H1 (cell line): ENCODE results near the gene PAFAH1B1. TPM values are rescaled to one million over a fixed set of nuclear protein-coding genes. Genes with fewer than 3 reads are reported as not detected.

Experiments
- CTCF ChIA-PET: fragments of 300-600 bp; sonication (Branson Sonifier 250); formaldehyde crosslinking; loops from one replicate; lab custom pipeline; 2021; ENCODE audit not compliant: partially characterized antibody; lab: Charles Lee
- POLR2A ChIA-PET: fragments of 300-600 bp; sonication (Branson Sonifier 250); formaldehyde crosslinking; loops from one replicate; lab custom pipeline; 2021; ENCODE audit warnings: inconsistent platforms; ENCODE audit not compliant: partially characterized antibody; lab: Charles Lee
- DNase-seq, 2 experiments: peaks; one replicate each; pipeline versions ENCODE4 v3.0.0 to v3.0.0-alpha.2; 2010 to 2022; ENCODE audit warnings: low spot score in 2 of 2, low read depth in 1 of 2, mixed read lengths in 1 of 2
- FAIRE-seq: peaks from 2 replicates; lab custom pipeline; 2011; peaks lifted over from hg19 to GRCh38; lab: Jason Lieb, UNC
- H2AFZ ChIP-seq: 2 replicates; pipeline ENCODE4 v1.8.1; 2012; ENCODE audit warnings: low read length, inconsistent platforms
- H2AK5ac ChIP-seq: 2 replicates; pipeline ENCODE4 v1.6.1; 2013; ENCODE audit warnings: low read depth, low read length
- H2BK120ac ChIP-seq: replicated peaks from 2 replicates; pipeline ENCODE3; 2013; ENCODE audit warnings: low read depth, low read length, inconsistent platforms
- H2BK12ac ChIP-seq: 2 replicates; pipeline ENCODE4 v1.6.1; 2013; ENCODE audit warnings: low read depth, low read length
- H2BK15ac ChIP-seq: 2 replicates; pipeline ENCODE4 v1.6.1; 2013; ENCODE audit warnings: low read length
- H2BK20ac ChIP-seq: 2 replicates; pipeline ENCODE4 v1.6.1; 2013; ENCODE audit warnings: low read length
- H2BK5ac ChIP-seq: 2 replicates; pipeline ENCODE4 v1.6.1; 2013; ENCODE audit warnings: low read depth, low read length
- H3K14ac ChIP-seq: 2 replicates; pipeline ENCODE4 v1.6.1; 2013; ENCODE audit warnings: inconsistent platforms; ENCODE audit not compliant: insufficient read length
- H3K18ac ChIP-seq: 2 replicates; pipeline ENCODE4 v1.6.1; 2013; ENCODE audit warnings: low read length; ENCODE audit errors: extremely low read depth
- H3K23ac ChIP-seq: 2 replicates; pipeline ENCODE4 v1.6.1; 2013; ENCODE audit warnings: inconsistent platforms; ENCODE audit not compliant: insufficient read length
- H3K23me2 ChIP-seq: 2 replicates; pipeline ENCODE4 v1.6.1; 2013; ENCODE audit warnings: low read depth, low read length
- H3K27ac ChIP-seq: 2 replicates; pipeline ENCODE4 v1.6.1; 2011; ENCODE audit warnings: low read depth, low read length, inconsistent platforms
- H3K27me3 ChIP-seq, 4 experiments: replicated peaks in 1 of 4; 1 replicate in 1 of 4; 2 replicates in 3 of 4; pipeline versions ENCODE4 v1.6.1 to v1.8.1; 2011 to 2013; ENCODE audit warnings: low read length in 3 of 4, mild to moderate bottlenecking in 3 of 4, inconsistent platforms in 2 of 4, mixed read lengths in 2 of 4, moderate library complexity in 1 of 4; ENCODE audit not compliant: control insufficient read depth in 3 of 4, insufficient read depth in 3 of 4; ENCODE audit errors: extremely low read depth in 1 of 4
- H3K36me3 ChIP-seq, 4 experiments: 2 replicates each; pipeline versions ENCODE4 v1.6.1 to v1.8.1; 2011 to 2013; ENCODE audit warnings: mild to moderate bottlenecking in 4 of 4, low read length in 3 of 4, moderate library complexity in 2 of 4, control low read depth in 1 of 4, inconsistent platforms in 1 of 4; ENCODE audit not compliant: insufficient read depth in 4 of 4, control insufficient read depth in 2 of 4
- H3K4ac ChIP-seq: replicated peaks from 2 replicates; pipeline ENCODE3; 2013; ENCODE audit warnings: low read length, low read depth, mixed read lengths, inconsistent platforms; ENCODE audit not compliant: insufficient read length
- H3K4me1 ChIP-seq, 4 experiments: replicated peaks in 1 of 4; 1 replicate in 1 of 4; 2 replicates in 3 of 4; pipeline versions ENCODE4 v1.6.1 to v1.8.1; 2011 to 2013; ENCODE audit warnings: low read length in 3 of 4, inconsistent platforms in 2 of 4, mixed read lengths in 1 of 4; ENCODE audit not compliant: insufficient read depth in 4 of 4, control insufficient read depth in 3 of 4
- H3K4me2 ChIP-seq, 2 experiments: 2 replicates each; pipeline versions ENCODE4 v1.6.1 to v1.8.1; 2011 to 2013; ENCODE audit warnings: low read depth in 2 of 2, low read length in 2 of 2, control low read depth in 1 of 2, inconsistent platforms in 1 of 2, mild to moderate bottlenecking in 1 of 2; ENCODE audit not compliant: insufficient read depth in 1 of 2
- H3K4me3 ChIP-seq, 4 experiments: fragments of 200-600, 300-600 bp in 1 of 4; sonication (generic), shearing (Covaris generic), sonication (Bioruptor Twin) in 1 of 4; 2 replicates each; pipeline versions ENCODE4 v1.5.1 to v1.8.1; 2011 to 2016; ENCODE audit warnings: low read length in 4 of 4, low read depth in 3 of 4, control low read depth in 2 of 4, inconsistent platforms in 2 of 4, mild to moderate bottlenecking in 2 of 4, mixed read lengths in 1 of 4, moderate library complexity in 1 of 4; ENCODE audit not compliant: insufficient read depth in 2 of 4; ENCODE audit errors: extremely low read depth in 1 of 4
- H3K56ac ChIP-seq: replicated peaks from 2 replicates; pipeline ENCODE3; 2013; ENCODE audit warnings: low read depth, mild to moderate bottlenecking, mixed read lengths, low read length, inconsistent platforms; ENCODE audit not compliant: insufficient read length
- H3K79me1 ChIP-seq: 2 replicates; pipeline ENCODE4 v1.6.1; 2013; ENCODE audit warnings: low read depth, low read length, control low read depth
- H3K79me2 ChIP-seq, 2 experiments: 2 replicates each; pipeline versions ENCODE4 v1.6.1 to v1.8.1; 2012 to 2013; ENCODE audit warnings: low read length in 2 of 2, mild to moderate bottlenecking in 2 of 2, inconsistent platforms in 1 of 2; ENCODE audit not compliant: insufficient read depth in 2 of 2, control insufficient read depth in 1 of 2
- H3K9ac ChIP-seq, 4 experiments: replicated peaks in 1 of 4; 1 replicate in 1 of 4; 2 replicates in 3 of 4; pipeline versions ENCODE4 v1.6.1 to v1.8.1; 2011 to 2013; ENCODE audit warnings: low read depth in 3 of 4, low read length in 3 of 4, control low read depth in 2 of 4, mild to moderate bottlenecking in 2 of 4, moderate library complexity in 2 of 4, inconsistent platforms in 1 of 4; ENCODE audit errors: extremely low read depth in 1 of 4
- H3K9me3 ChIP-seq, 2 experiments: 2 replicates each; pipeline versions ENCODE4 v1.6.1 to v1.8.1; 2012 to 2013; ENCODE audit warnings: mild to moderate bottlenecking in 2 of 2, moderate library complexity in 2 of 2, control low read depth in 1 of 2, inconsistent platforms in 1 of 2, low read depth in 1 of 2, low read length in 1 of 2, mixed read lengths in 1 of 2; ENCODE audit not compliant: insufficient read depth in 2 of 2
- H4K20me1 ChIP-seq, 2 experiments: replicated peaks in 1 of 2; 2 replicates each; pipeline versions ENCODE3 to v1.8.1; 2011 to 2013; ENCODE audit warnings: inconsistent platforms in 2 of 2, low read length in 2 of 2, mild to moderate bottlenecking in 1 of 2; ENCODE audit not compliant: insufficient read depth in 2 of 2, control insufficient read depth in 1 of 2
- H4K5ac ChIP-seq: 2 replicates; pipeline ENCODE4 v1.6.1; 2013; ENCODE audit warnings: low read length, low read depth, mixed read lengths, inconsistent platforms; ENCODE audit not compliant: insufficient read length
- H4K8ac ChIP-seq: 2 replicates; pipeline ENCODE4 v1.8.0; 2013; ENCODE audit warnings: mild to moderate bottlenecking, moderate library complexity, low read length, inconsistent platforms; ENCODE audit not compliant: insufficient read depth; ENCODE audit errors: extremely low read depth
- H4K91ac ChIP-seq: replicated peaks from 2 replicates; pipeline ENCODE3; 2013; ENCODE audit warnings: low read length, mixed read lengths, inconsistent platforms; ENCODE audit not compliant: insufficient read length
- ATF3 ChIP-seq: IDR thresholded peaks from 2 replicates; pipeline ENCODE4 v1.6.1; 2011; ENCODE audit warnings: low read depth, mild to moderate bottlenecking, low read length; ENCODE audit not compliant: insufficient read depth
- CHD2 ChIP-seq: IDR thresholded peaks from 2 replicates; pipeline ENCODE4 v1.6.1; 2012; ENCODE audit warnings: low read length, improper control_type of control experiment
- POLR2AphosphoS5 ChIP-seq: IDR thresholded peaks from 2 replicates; pipeline ENCODE4 v1.6.1; 2011; ENCODE audit warnings: low read depth, low read length
- WGBS, 2 experiments: shearing (Covaris generic) in 1 of 2; methylation state at CpG; one replicate each; pipeline versions ENCODE4 v1.1.6 to v1.1.7; 2013 to 2015; ENCODE audit warnings: low lambda C conversion rate in 2 of 2, mixed read lengths in 2 of 2, inconsistent platforms in 1 of 2, low coverage in 1 of 2, missing lambda C conversion rate in 1 of 2; ENCODE audit not compliant: insufficient replicate concordance in 2 of 2, insufficient coverage in 1 of 2, insufficient read length in 1 of 2; ENCODE audit errors: extremely low coverage in 1 of 2, missing lambda C conversion rate in 1 of 2; 5-methylcytosine and 5-hydroxymethylcytosine counted together
- polyA plus RNA-seq, 7 experiments: library from polyadenylated mRNA; depleted of rRNA in 3 of 7; stranded (reverse) in 5 of 7; unstranded in 2 of 7; fragments of >200 nt in 5 of 7; fragments of 200-250 nt in 2 of 7; gene quantifications; 1 replicate in 5 of 7; 2 replicates in 1 of 7; 4 replicates in 1 of 7; pipeline versions ENCODE4 v1.2.1 to v1.2.3, GENCODE V29; 2011 to 2013; ENCODE audit warnings: missing spikeins in 2 of 7, mixed read lengths in 2 of 7
- total RNA-seq: library from RNA; stranded (reverse); fragmentation: NEBNext Ultra II Directional; extraction: Animal tissue kit (Norgen Biotek cat#: 25700); gene quantifications from 2 replicates; pipeline ENCODE4 v1.2.1, GENCODE V29; 2021

The PAFAH1B1 gene
- total and polyA plus RNA-seq, 2 of the 8 experiments (the other 6 are each of a cell fraction or from before 2014, with no cell fraction given), result 42.0 to 152 TPM

- Histone ChIP-seq H3K36me3 (peaks cover 9 to 28% (median 13%) of the 10 kb centered on the region in 4 experiments; a peak in 7 of 8 replicates), H3K14ac (no peak overlapping the region), H3K9ac (no peak overlapping the region; a peak in 1 of 7 replicates), H3K56ac (no peak overlapping the region), H2AK5ac (no peak overlapping the region), H3K27me3 (no peaks in the 10 kb centered on the region), H2BK120ac (no peak overlapping the region), H3K79me2 (no peaks in the 10 kb centered on the region), H4K91ac (no peak overlapping the region), H2BK20ac (no peak overlapping the region), H3K18ac (no peak overlapping the region), H3K23ac (no peak overlapping the region), H4K20me1 (peaks cover 0 to 9% of the 10 kb centered on the region in 2 experiments), H3K23me2 (peaks cover 6% of the 10 kb centered on the region; the same call in 1 of the 2 replicates), H3K4me2 (no peak overlapping the region), H3K27ac (no peak overlapping the region), H2BK12ac (no peak overlapping the region), H2AFZ (no peak overlapping the region), H3K4ac (no peak overlapping the region), H3K4me1 (0 out of 7 replicates have a peak, but pooled peaks cover 0 to under 1% (median 0%) of the 10 kb centered on the region in 4 experiments), H2BK5ac (no peak overlapping the region), H4K8ac (no peak overlapping the region), H3K9me3 (no peaks in the 10 kb centered on the region), H3K4me3 (no peak overlapping the region), H4K5ac (no peak overlapping the region), H2BK15ac (no peak overlapping the region), H3K79me1 (no peaks in the 10 kb centered on the region; the same call in 1 of the 2 replicates)
- WGBS, 2 experiments, result 96% methylated on average over 8 of the region's 8 CpGs; no CpG with 5 or more reads in 1 of the 2 experiments
- POLR2A ChIA-PET, result interaction anchor here (1.8 kb wide), 1 partner anchor 10 kb away, joined by 7 read pairs; no protein-coding TSS in a partner anchor
- FAIRE-seq (no peak), DNase-seq (no peak)
- CTCF ChIA-PET, result interaction anchor here (1.2 to 2.0 kb wide), 2 partner anchors 10 to 23 kb away, joined by 8 to 9 read pairs; no protein-coding TSS in a partner anchor
- TF ChIP-seq CHD2 (no peak), ATF3 (no peak), POLR2AphosphoS5 (no peak)
Observed at GRCh38 chr17:2683912-2684311, 90.5 kb downstream of the PAFAH1B1 start.
